GM19328 (cell line): Measurements from ENCODE around the gene CPT1C.
"Not testable (repeated sequence)": the region's sequence is repeated elsewhere in the genome, so short reads cannot be mapped to it uniquely, and the experiment has no call there.

Experiments
- ATAC-seq: cut with Tn5 transposase; IDR thresholded peaks from one replicate; pipeline ENCODE4 v1.9.1; 2021; ENCODE audit warnings: mild to moderate bottlenecking, moderate library complexity; ENCODE audit not compliant: unreplicated experiment

CPT1C gene

DNA sequence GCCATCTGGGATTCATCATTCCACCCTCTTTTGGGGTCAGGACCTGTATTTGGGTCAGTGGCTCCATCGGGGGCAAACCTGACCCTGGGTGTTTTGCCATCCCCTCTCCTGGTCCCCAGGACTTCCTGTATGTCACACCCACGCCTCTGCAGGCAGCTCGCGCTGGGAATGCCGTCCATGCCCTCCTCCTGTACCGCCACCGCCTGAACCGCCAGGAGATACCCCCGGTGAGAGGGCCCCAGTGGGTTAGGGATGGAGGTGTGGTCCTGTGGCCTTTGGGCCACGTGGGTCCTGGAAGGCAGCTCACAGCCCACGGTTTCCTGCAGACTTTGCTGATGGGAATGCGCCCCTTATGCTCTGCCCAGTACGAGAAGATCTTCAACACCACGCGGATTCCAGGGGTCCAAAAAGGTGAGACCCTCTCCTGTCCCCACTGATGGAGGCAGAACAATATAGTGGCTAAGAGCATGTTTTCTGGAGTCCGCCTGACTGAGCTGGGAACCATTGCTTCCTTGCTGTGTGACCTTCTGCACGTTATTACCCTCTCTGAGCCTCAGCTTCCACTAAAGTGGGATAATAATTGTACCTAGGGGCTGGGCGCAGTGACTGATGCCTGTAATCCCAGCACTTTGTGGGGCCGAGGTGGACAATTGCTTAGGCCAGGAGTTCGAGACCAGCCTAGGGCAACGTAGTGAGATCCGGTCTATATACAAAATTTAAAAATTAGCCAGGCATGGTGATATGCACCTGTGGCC, 14.1 kb downstream of the CPT1C start:
- no peak for ATAC-seq

DNA sequence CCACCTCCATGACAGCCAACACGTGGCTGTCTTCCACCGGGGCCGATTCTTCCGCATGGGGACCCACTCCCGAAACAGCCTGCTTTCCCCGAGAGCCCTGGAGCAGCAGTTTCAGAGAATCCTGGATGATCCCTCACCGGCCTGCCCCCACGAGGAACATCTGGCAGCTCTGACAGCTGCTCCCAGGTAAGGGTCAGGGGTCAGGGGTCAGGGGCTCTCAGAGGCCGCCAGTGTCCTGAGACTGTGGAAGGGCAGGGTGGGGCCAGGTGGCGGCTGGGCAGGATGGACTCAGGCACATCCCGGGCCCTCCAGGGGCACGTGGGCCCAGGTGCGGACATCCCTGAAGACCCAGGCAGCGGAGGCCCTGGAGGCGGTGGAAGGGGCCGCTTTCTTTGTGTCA, 15.0 kb downstream of the CPT1C start:
- ATAC-seq: no peak

DNA sequence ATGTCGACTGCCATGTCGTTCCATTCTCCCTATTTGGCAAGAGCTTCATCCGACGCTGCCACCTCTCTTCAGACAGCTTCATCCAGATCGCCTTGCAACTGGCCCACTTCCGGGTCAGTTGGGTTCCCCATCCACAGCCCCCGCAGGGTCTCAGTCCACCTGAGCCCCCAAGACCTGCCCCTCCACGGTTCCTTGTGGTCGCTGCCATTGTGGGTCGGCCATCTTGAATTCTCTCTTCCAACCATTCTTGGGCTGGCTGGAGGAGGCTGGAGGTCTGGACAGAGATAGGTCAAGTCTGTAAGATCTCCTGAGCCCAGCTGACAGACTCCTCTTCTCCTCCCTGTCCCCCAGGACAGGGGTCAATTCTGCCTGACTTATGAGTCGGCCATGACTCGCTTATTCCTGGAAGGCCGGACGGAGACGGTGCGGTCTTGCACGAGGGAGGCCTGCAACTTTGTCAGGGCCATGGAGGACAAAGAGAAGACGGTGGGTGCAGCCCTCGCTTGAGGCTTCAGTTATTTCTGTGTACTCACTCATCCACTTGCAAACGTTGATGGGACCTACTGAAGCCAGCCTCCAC, 19.5 kb downstream of the CPT1C start:
- ATAC-seq: no peak

DNA sequence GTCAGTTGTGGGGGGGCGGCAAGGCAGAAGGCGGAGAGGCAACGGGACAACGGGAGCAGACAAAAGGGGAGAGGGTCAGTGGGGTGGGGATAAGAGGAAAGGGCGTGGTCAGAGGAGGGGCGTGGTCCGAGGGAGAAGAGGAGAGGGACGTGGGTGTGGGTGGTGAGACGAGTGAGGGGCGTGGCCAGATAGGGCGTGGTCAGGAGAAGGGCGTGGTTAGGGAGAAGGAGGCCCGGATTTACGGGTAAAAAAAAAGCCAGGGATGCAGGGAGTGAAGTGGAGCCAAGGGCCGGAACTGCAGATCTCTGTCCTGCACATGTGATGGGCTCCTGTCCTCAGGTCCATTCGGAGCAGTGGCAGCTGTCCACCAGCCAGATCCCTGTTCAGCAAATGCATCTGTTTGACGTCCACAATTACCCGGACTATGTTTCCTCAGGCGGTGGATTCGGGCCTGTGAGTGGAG, 21.5 kb downstream of the CPT1C start:
- ATAC-seq: no peak

- no peak for ATAC-seq
These were observed 22.4 kb downstream of the CPT1C start for GRCh38 chr19:49713236-49713845.

DNA sequence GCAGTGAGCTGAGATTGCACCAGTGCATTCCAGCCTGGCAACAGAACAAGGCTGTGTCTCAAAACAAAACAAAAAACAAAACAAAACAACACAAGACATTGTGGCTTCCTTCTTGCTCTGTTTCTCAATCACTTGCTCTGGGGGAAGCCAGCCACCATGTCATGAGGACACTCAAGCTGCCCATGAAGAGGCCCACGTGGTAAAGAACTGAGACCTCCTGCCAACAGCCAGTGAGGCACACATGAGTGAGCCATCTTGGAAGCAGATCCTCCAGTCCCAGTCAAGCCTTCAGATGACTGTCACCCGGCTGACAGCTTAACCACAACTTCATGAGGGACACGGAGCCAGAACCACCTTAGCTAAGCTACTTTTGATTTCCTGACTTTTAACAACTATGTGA, 25.2 kb downstream of the CPT1C start:
- no peak for ATAC-seq

- ATAC-seq: no peak
These were observed 27.6 kb downstream of the CPT1C start for GRCh38 chr19:49718511-49718910.

- ATAC-seq: no peak
These were observed 28.1 kb downstream of the CPT1C start for GRCh38 chr19:49718991-49719390.

DNA sequence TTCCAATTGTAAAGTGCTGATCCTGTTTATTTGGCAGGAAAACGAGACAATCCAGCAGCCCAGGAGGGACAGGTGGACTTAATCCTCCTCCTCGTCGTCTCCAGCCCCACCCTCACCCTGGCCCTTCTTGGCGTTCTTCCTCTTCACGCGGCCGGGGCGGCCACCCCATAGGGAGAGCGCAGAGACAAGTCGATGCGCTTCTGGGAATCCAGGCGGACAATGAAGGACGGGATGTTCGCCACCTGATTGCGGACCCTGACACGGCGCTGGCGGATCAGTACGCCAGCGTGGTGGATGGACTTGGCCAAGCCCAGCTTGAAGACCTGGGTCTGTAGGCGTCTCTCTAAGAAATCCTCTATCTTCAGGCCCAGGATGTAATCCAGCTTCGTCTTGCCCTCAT, 28.5 kb downstream of the CPT1C start:
- ATAC-seq: not testable (repeated sequence)

GRCh38 chr19:49727217-49728030, 36.5 kb downstream of the CPT1C start:
- no peak for ATAC-seq

GRCh38 chr19:49730166-49730565, 39.2 kb downstream of the CPT1C start:
- no peak for ATAC-seq

- no peak for ATAC-seq
These were observed 47.4 kb downstream of the CPT1C start for GRCh38 chr19:49738268-49738667.

DNA sequence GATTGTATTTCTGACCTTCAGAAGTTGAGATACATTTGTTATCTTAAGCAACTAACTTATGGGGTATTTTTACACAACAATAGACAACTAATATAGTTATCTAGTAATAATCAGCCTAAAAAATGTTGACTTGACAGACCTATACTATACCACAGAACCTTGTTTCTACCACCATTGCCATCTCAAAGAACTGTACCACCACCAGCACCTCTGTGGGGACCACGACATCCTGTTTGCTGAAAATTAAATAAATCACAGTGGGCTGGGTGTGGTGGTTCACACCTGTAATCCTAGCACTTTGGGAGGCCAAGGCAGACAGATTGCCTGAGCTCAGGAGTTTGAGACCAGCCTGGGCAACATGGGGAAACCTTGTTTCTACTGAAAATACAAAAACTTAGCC, 48.2 kb downstream of the CPT1C start:
- ATAC-seq: no peak

GRCh38 chr19:49739933-49740332, 49.0 kb downstream of the CPT1C start:
- no peak for ATAC-seq

- no peak for ATAC-seq
These were observed 50.4 kb downstream of the CPT1C start for GRCh38 chr19:49741210-49741844.

- ATAC-seq: no peak
These were observed 54.0 kb downstream of the CPT1C start for GRCh38 chr19:49744946-49745381.

DNA sequence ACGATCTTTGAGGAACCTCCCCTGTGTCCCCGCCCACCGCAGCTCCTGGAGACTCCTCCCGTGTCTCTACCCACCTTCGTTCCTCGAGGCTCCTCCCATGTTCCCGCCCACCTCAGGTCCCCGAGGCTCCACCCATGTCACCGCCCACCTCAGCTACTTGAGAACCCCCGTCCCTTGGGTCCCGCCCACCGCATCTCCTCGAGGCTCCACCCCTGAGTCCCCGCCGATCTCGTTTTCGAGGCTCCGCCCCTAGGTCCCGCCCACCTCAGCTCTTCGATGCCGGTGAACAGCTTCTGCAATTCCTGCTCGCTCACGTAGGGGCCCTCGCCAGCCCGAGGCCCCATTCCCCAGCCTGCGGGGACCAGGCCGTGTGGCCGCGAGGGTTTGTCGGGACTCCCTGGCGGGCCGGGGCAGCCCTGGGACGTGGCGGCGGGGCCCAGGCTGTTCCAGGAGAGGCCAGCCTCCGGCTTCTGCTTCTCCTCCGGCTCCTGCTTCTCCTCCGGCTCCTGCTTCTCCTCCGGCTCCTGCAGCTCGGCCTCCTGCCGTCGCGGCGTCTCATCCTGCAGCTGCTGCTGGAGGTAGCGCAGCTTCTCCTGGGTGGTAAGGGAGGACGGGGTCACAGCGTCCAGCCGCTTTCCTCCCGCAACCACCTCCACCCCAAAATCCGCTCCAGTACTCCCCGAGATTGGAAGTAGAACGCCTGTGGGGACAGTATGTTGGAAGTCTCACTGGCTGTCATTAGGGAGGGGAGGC, 55.5 kb downstream of the CPT1C start:
- ATAC-seq: no peak

DNA sequence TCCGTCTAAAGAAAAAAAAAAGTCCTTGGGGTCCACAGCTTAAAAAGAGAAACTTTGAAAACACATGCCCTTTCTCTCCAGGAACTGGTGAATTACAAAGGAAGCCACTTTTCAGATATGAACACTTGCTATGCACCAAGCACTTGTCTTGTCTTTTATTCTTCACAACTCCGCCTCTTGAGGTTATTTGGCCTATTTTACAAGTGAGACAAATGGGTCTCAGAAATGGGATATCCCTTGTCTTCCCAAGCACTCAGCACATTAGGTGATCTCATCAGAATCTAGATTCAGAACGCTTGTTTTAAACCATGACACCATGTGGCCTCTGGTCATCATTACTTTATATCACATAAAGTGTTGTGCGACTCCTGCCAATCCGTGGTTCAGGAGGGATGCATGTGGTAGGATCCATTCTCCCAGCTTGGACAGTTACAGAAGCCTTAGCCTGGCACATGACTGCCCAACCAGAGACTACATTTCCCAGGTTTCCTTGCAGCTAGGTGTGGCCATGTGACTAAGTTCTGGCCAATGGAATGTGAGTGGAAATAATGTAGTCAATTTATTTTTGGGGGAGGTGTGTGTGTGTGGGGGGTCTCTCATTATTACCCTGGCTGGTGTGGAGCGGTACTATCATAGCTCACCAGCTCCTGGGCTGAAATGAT, 58.3 kb downstream of the CPT1C start:
- no peak for ATAC-seq

- no peak for ATAC-seq
These were observed 58.9 kb downstream of the CPT1C start for GRCh38 chr19:49749771-49750170.

DNA sequence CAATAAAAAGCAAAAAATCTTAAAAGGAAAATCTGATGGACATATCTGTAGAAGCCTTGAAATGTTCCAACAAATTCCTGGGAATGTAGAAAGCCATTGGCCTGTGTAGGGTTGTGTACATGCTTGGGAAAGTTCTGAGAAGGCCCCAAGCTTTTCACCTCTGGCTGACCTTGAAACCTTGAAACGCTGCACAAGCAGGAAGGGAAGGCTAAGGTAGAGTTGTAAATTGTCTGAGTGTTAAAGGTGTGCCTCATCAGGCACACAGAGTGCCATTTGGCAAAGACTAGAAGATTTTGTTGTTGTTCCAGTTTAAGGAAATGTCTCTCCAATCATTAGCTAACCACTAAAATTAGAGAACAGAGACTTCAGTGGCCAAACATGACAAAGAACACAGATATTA, 61.8 kb downstream of the CPT1C start:
- no peak for ATAC-seq
